GM23338 (cell line): ENCODE measurements around the gene VEGFA. TPM values are rescaled to one million over a fixed set of nuclear protein-coding genes. Genes with fewer than 3 reads are reported as not detected.

ENCODE experiments used
- ATAC-seq: fragments of 200-7000 bp; cut with Tn5 transposase; 3 replicates; pipeline ENCODE4 v1.9.1; 2020
- DNase-seq: peaks from one replicate; pipeline ENCODE4 v3.0.0-alpha.2; 2015; ENCODE audit warnings: low spot score
- H2AFZ ChIP-seq: fragments of 200-600 bp; sonication (generic); 2 replicates; pipeline ENCODE4 v1.8.0; 2016; ENCODE audit warnings: antibody characterized with exemption, mild to moderate bottlenecking, moderate library complexity
- H3F3A ChIP-seq: fragments of 200-600 bp; sonication (generic); replicated peaks from 2 replicates; pipeline ENCODE4 v1.8.0; 2017; ENCODE audit warnings: antibody characterized with exemption, mixed run types, low read depth
- H3K27ac ChIP-seq: fragments of 200-600 bp; sonication (generic); 2 replicates; pipeline ENCODE4 v1.6.1; 2016; ENCODE audit warnings: low read depth
- H3K27me3 ChIP-seq: fragments of 200-600 bp; sonication (generic); 2 replicates; pipeline ENCODE4 v1.8.0; 2016; ENCODE audit warnings: mild to moderate bottlenecking, mixed run types, moderate library complexity; ENCODE audit not compliant: insufficient read depth
- H3K36me3 ChIP-seq: fragments of 200-600 bp; sonication (generic); 2 replicates; pipeline ENCODE4 v1.8.0; 2016; ENCODE audit warnings: mild to moderate bottlenecking; ENCODE audit not compliant: insufficient read depth
- H3K4me1 ChIP-seq: fragments of 200-600 bp; sonication (generic); 2 replicates; pipeline ENCODE4 v1.8.0; 2016; ENCODE audit warnings: mild to moderate bottlenecking, moderate library complexity; ENCODE audit not compliant: insufficient read depth
- H3K4me2 ChIP-seq: fragments of 200-600 bp; sonication (generic); 2 replicates; pipeline ENCODE4 v1.7.1; 2017; ENCODE audit warnings: mixed run types
- H3K4me3 ChIP-seq: fragments of 200-600 bp; sonication (generic); 2 replicates; pipeline ENCODE4 v1.6.1; 2016; ENCODE audit warnings: mixed run types
- H3K79me2 ChIP-seq: fragments of 200-600 bp; sonication (generic); replicated peaks from 2 replicates; pipeline ENCODE4 v1.8.0; 2017; ENCODE audit warnings: mild to moderate bottlenecking; ENCODE audit not compliant: insufficient read depth
- H3K9me2 ChIP-seq: fragments of 200-600 bp; sonication (generic); 2 replicates; pipeline ENCODE4 v1.8.0; 2017; ENCODE audit not compliant: insufficient read depth
- H4K20me1 ChIP-seq: fragments of 200-600 bp; sonication (generic); replicated peaks from 2 replicates; pipeline ENCODE4 v1.8.0; 2017; ENCODE audit warnings: mild to moderate bottlenecking; ENCODE audit not compliant: insufficient read depth
- H3K27ac Mint-ChIP-seq: 2 replicates; pipeline ENCODE4 v1.8.0; 2020; ENCODE audit warnings: inconsistent platforms, mild to moderate bottlenecking, moderate library complexity, mixed read lengths
- H3K27me3 Mint-ChIP-seq: 3 replicates; pipeline ENCODE4 v1.8.0; 2022; ENCODE audit warnings: low read depth, mild to moderate bottlenecking, moderate library complexity, mixed read lengths, inconsistent platforms; ENCODE audit not compliant: insufficient read depth, poor library complexity
- H3K36me3 Mint-ChIP-seq: 3 replicates; pipeline ENCODE4 v1.8.0; 2021; ENCODE audit warnings: low read depth, mild to moderate bottlenecking, inconsistent platforms, moderate library complexity, mixed read lengths
- H3K4me1 Mint-ChIP-seq: 3 replicates; pipeline ENCODE4 v1.8.0; 2020; ENCODE audit warnings: mild to moderate bottlenecking, inconsistent platforms, mixed read lengths
- H3K4me3 Mint-ChIP-seq: 3 replicates; pipeline ENCODE4 v1.8.0; 2021; ENCODE audit warnings: moderate library complexity, mild to moderate bottlenecking, inconsistent platforms, mixed read lengths
- H3K9me3 Mint-ChIP-seq: 3 replicates; pipeline ENCODE4 v1.8.0; 2020; ENCODE audit warnings: moderate library complexity, mild to moderate bottlenecking, inconsistent platforms, mixed read lengths
- CREB1 ChIP-seq: fragments of 250-450 bp; sonication (Bioruptor Pico); IDR thresholded peaks from 2 replicates; pipeline ENCODE4 v1.5.0; 2020; ENCODE audit warnings: low read depth, mild to moderate bottlenecking, moderate library complexity
- ETS1 ChIP-seq: IDR thresholded peaks from 2 replicates; pipeline ENCODE4 v1.6.1; 2016; ENCODE audit warnings: antibody characterized with exemption
- EZH2 ChIP-seq: fragments of 200-600 bp; sonication (generic); IDR thresholded peaks from one replicate; pipeline ENCODE4 v1.8.0; 2017; ENCODE audit warnings: antibody characterized with exemption, mild to moderate bottlenecking, low read depth; ENCODE audit not compliant: unreplicated experiment
- EZH2phosphoT487 ChIP-seq: fragments of 200-600 bp; sonication (generic); IDR thresholded peaks from one replicate; pipeline ENCODE4 v1.8.1; 2018; ENCODE audit warnings: antibody characterized with exemption; ENCODE audit not compliant: unreplicated experiment
- JUNB ChIP-seq: IDR thresholded peaks from one replicate; pipeline ENCODE4 v1.6.1; 2016; ENCODE audit warnings: antibody characterized with exemption; ENCODE audit not compliant: unreplicated experiment
- NANOG ChIP-seq: IDR thresholded peaks from 2 replicates; pipeline ENCODE4 v1.6.1; 2016; ENCODE audit warnings: antibody characterized with exemption, borderline replicate concordance
- POLR2AphosphoS5 ChIP-seq: IDR thresholded peaks from 2 replicates; pipeline ENCODE4 v1.6.1; 2016; ENCODE audit warnings: antibody characterized with exemption, low read depth
- ZNF114 ChIP-seq: fragments of 250-450 bp; sonication (Bioruptor Pico); IDR thresholded peaks from 2 replicates; pipeline ENCODE4 v1.5.0; 2020; ENCODE audit warnings: mild to moderate bottlenecking, moderate library complexity
- ZNF331 ChIP-seq: fragments of 250-450 bp; sonication (Bioruptor Pico); IDR thresholded peaks from 2 replicates; pipeline ENCODE4 v1.5.0; 2020; ENCODE audit warnings: low read depth, mild to moderate bottlenecking, moderate library complexity
- polyA plus RNA-seq: library from polyadenylated mRNA; unstranded; fragments of >200 nt; fragmentation: Nextera tagmentation; extraction: Ambion mirVana; gene quantifications from 2 replicates; pipeline ENCODE4 v1.2.1, GENCODE V29; 2016
- total RNA-seq: library from RNA; depleted of rRNA; stranded (reverse); fragments of >200 nt; shearing (Covaris generic); gene quantifications from 2 replicates; pipeline ENCODE4 v1.2.3, GENCODE V29; 2014
- TF ChIP-seq, protein P1 (sequence below), 2 experiments: fragments of 200-600 bp in 1 of 2; sonication (generic) in 1 of 2; conservative IDR thresholded peaks; 2 replicates each; pipeline versions ENCODE4 v1.5.1 to v1.6.1; 2016 to 2017; ENCODE audit warnings: antibody characterized with exemption in 2 of 2, low read depth in 2 of 2, mild to moderate bottlenecking in 2 of 2, moderate library complexity in 1 of 2
- TF ChIP-seq, protein P2 (sequence below): fragments of 250-450 bp; sonication (Bioruptor Pico); IDR thresholded peaks from 2 replicates; pipeline ENCODE4 v1.5.0; 2020; ENCODE audit warnings: mild to moderate bottlenecking, moderate library complexity

The VEGFA gene
- total and polyA plus RNA-seq, 2 experiments from 2014 or later = 10.9 to 61.1 TPM

GRCh38 chr6:43810965-43811732, 41.1 kb downstream of the VEGFA start:
- no peaks in the 10 kb centered on the region for H3K36me3 Mint-ChIP-seq
- H3K27me3 Mint-ChIP-seq = peaks cover 4% of the 10 kb centered on the region
- Histone ChIP-seq H3K27ac (no peak overlapping the region), H3K4me3 (no peak overlapping the region), H3K79me2 (no peaks in the 10 kb centered on the region), H4K20me1 (no peaks in the 10 kb centered on the region), H3F3A (no peaks in the 10 kb centered on the region), H3K4me1 (no peaks in the 10 kb centered on the region), H2AFZ (no peak overlapping the region), H3K27me3 (no peaks in the 10 kb centered on the region), H3K4me2 (no peak overlapping the region), H3K9me2 (no peaks in the 10 kb centered on the region), H3K36me3 (no peaks in the 10 kb centered on the region)
- TF ChIP-seq CREB1 (CRISPR knock-in tag) = no peak
- ATAC-seq = no peak
- DNase-seq = no peak
- H3K27ac Mint-ChIP-seq = no peak overlapping the region
- H3K4me3 Mint-ChIP-seq = no peak overlapping the region
- no peaks in the 10 kb centered on the region for H3K4me1 Mint-ChIP-seq
- H3K9me3 Mint-ChIP-seq = no peaks in the 10 kb centered on the region

- no peak for DNase-seq
- no peaks in the 10 kb centered on the region for H3K9me3 Mint-ChIP-seq
- H3K4me3 Mint-ChIP-seq = no peak overlapping the region
- Histone ChIP-seq H3F3A (no peaks in the 10 kb centered on the region), H3K4me2 (no peak overlapping the region), H3K79me2 (no peaks in the 10 kb centered on the region), H3K4me1 (no peaks in the 10 kb centered on the region), H3K27me3 (no peaks in the 10 kb centered on the region), H3K36me3 (no peaks in the 10 kb centered on the region), H4K20me1 (no peaks in the 10 kb centered on the region), H3K4me3 (no peak overlapping the region), H3K9me2 (no peaks in the 10 kb centered on the region), H3K27ac (no peak overlapping the region), H2AFZ (no peak overlapping the region)
- peaks cover 4% of the 10 kb centered on the region for H3K27me3 Mint-ChIP-seq
- no peaks in the 10 kb centered on the region for H3K36me3 Mint-ChIP-seq
- H3K27ac Mint-ChIP-seq = no peak overlapping the region
- ATAC-seq = no peak
- no peaks in the 10 kb centered on the region for H3K4me1 Mint-ChIP-seq
- no peak for TF ChIP-seq CREB1 (CRISPR knock-in tag)
- TF ChIP-seq ZNF331 (CRISPR knock-in tag) = no peak
- TF ChIP-seq, protein P1, sequence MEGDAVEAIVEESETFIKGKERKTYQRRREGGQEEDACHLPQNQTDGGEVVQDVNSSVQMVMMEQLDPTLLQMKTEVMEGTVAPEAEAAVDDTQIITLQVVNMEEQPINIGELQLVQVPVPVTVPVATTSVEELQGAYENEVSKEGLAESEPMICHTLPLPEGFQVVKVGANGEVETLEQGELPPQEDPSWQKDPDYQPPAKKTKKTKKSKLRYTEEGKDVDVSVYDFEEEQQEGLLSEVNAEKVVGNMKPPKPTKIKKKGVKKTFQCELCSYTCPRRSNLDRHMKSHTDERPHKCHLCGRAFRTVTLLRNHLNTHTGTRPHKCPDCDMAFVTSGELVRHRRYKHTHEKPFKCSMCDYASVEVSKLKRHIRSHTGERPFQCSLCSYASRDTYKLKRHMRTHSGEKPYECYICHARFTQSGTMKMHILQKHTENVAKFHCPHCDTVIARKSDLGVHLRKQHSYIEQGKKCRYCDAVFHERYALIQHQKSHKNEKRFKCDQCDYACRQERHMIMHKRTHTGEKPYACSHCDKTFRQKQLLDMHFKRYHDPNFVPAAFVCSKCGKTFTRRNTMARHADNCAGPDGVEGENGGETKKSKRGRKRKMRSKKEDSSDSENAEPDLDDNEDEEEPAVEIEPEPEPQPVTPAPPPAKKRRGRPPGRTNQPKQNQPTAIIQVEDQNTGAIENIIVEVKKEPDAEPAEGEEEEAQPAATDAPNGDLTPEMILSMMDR (conservative IDR thresholded peaks at IDR 0.05; ENCODE audit: low read depth in 2 of 2) = no peak
- TF ChIP-seq ETS1 = no peak
- no peak for TF ChIP-seq EZH2phosphoT487
- no peak for TF ChIP-seq JUNB
- no peak for TF ChIP-seq EZH2
- TF ChIP-seq ZNF114 (CRISPR knock-in tag) = no peak
- TF ChIP-seq, protein P2, sequence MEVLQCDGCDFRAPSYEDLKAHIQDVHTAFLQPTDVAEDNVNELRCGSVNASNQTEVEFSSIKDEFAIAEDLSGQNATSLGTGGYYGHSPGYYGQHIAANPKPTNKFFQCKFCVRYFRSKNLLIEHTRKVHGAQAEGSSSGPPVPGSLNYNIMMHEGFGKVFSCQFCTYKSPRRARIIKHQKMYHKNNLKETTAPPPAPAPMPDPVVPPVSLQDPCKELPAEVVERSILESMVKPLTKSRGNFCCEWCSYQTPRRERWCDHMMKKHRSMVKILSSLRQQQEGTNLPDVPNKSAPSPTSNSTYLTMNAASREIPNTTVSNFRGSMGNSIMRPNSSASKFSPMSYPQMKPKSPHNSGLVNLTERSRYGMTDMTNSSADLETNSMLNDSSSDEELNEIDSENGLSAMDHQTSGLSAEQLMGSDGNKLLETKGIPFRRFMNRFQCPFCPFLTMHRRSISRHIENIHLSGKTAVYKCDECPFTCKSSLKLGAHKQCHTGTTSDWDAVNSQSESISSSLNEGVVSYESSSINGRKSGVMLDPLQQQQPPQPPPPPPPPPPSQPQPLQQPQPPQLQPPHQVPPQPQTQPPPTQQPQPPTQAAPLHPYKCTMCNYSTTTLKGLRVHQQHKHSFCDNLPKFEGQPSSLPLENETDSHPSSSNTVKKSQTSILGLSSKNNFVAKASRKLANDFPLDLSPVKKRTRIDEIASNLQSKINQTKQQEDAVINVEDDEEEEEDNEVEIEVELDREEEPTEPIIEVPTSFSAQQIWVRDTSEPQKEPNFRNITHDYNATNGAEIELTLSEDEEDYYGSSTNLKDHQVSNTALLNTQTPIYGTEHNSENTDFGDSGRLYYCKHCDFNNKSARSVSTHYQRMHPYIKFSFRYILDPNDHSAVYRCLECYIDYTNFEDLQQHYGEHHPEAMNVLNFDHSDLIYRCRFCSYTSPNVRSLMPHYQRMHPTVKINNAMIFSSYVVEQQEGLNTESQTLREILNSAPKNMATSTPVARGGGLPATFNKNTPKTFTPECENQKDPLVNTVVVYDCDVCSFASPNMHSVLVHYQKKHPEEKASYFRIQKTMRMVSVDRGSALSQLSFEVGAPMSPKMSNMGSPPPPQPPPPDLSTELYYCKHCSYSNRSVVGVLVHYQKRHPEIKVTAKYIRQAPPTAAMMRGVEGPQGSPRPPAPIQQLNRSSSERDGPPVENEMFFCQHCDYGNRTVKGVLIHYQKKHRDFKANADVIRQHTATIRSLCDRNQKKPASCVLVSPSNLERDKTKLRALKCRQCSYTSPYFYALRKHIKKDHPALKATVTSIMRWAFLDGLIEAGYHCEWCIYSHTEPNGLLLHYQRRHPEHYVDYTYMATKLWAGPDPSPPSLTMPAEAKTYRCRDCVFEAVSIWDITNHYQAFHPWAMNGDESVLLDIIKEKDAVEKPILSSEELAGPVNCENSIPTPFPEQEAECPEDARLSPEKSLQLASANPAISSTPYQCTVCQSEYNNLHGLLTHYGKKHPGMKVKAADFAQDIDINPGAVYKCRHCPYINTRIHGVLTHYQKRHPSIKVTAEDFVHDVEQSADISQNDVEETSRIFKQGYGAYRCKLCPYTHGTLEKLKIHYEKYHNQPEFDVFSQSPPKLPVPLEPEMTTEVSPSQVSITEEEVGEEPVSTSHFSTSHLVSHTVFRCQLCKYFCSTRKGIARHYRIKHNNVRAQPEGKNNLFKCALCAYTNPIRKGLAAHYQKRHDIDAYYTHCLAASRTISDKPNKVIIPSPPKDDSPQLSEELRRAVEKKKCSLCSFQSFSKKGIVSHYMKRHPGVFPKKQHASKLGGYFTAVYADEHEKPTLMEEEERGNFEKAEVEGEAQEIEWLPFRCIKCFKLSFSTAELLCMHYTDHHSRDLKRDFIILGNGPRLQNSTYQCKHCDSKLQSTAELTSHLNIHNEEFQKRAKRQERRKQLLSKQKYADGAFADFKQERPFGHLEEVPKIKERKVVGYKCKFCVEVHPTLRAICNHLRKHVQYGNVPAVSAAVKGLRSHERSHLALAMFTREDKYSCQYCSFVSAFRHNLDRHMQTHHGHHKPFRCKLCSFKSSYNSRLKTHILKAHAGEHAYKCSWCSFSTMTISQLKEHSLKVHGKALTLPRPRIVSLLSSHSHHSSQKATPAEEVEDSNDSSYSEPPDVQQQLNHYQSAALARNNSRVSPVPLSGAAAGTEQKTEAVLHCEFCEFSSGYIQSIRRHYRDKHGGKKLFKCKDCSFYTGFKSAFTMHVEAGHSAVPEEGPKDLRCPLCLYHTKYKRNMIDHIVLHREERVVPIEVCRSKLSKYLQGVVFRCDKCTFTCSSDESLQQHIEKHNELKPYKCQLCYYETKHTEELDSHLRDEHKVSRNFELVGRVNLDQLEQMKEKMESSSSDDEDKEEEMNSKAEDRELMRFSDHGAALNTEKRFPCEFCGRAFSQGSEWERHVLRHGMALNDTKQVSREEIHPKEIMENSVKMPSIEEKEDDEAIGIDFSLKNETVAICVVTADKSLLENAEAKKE = no peak
- no peak for TF ChIP-seq POLR2AphosphoS5
- no peak for TF ChIP-seq NANOG
These were observed 41.7 kb downstream of the VEGFA start for GRCh38 chr6:43811733-43812099.
